Transverse colon (tissue), 4 donors: ENCODE measurements around the gene CHIC2.

ENCODE experiments used
- EP300 ChIP-seq: sonication (generic); formaldehyde crosslinking; IDR thresholded peaks from one replicate; pipeline ENCODE4 v1.6.1; 2017; ENCODE audit warnings: antibody characterized with exemption, low read depth
- POLR2A ChIP-seq: fragments of 450-650 bp; IDR thresholded peaks from one replicate; pipeline ENCODE4 v1.6.1; 2016; ENCODE audit warnings: antibody characterized with exemption, mild to moderate bottlenecking, moderate library complexity
- POLR2AphosphoS5 ChIP-seq, 3 donors: sonication (generic); formaldehyde crosslinking; IDR thresholded peaks; one replicate each; pipeline ENCODE4 v1.6.1; 2016; ENCODE audit warnings: antibody characterized with exemption in 3 of 3
- TF ChIP-seq, protein P1 (sequence below), 5 experiments: fragments of 200-600 bp in 3 of 5; fragments of 450-650 bp in 2 of 5; sonication (generic) in 3 of 5; IDR thresholded peaks; 1 replicate in 2 of 5; 2 replicates in 3 of 5; pipeline ENCODE4 v1.5.1; 2016 to 2017; ENCODE audit warnings: antibody characterized with exemption in 5 of 5, inconsistent platforms in 3 of 5, mild to moderate bottlenecking in 2 of 5, moderate library complexity in 1 of 5

- TF ChIP-seq, protein P1, sequence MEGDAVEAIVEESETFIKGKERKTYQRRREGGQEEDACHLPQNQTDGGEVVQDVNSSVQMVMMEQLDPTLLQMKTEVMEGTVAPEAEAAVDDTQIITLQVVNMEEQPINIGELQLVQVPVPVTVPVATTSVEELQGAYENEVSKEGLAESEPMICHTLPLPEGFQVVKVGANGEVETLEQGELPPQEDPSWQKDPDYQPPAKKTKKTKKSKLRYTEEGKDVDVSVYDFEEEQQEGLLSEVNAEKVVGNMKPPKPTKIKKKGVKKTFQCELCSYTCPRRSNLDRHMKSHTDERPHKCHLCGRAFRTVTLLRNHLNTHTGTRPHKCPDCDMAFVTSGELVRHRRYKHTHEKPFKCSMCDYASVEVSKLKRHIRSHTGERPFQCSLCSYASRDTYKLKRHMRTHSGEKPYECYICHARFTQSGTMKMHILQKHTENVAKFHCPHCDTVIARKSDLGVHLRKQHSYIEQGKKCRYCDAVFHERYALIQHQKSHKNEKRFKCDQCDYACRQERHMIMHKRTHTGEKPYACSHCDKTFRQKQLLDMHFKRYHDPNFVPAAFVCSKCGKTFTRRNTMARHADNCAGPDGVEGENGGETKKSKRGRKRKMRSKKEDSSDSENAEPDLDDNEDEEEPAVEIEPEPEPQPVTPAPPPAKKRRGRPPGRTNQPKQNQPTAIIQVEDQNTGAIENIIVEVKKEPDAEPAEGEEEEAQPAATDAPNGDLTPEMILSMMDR (IDR thresholded peaks at IDR 0.05): no peak
- TF ChIP-seq POLR2A (no peak), POLR2AphosphoS5 (IDR thresholded peaks at IDR 0.05) (no peak), EP300 (no peak)
These were observed 32.7 kb upstream of the CHIC2 start for GRCh38 chr4:54097152-54097551.
